DND-41 (cell line): ENCODE measurements around the gene TMEM97.

Experiments
- EZH2 ChIP-seq: IDR thresholded peaks from 3 replicates; pipeline ENCODE4 v1.6.1; 2012; ENCODE audit warnings: borderline replicate concordance, low read depth, mild to moderate bottlenecking, moderate library complexity, low read length, inconsistent platforms; ENCODE audit not compliant: severe bottlenecking
- TF ChIP-seq, protein P1 (sequence below): IDR thresholded peaks from 2 replicates; pipeline ENCODE4 v1.5.1; 2012; ENCODE audit warnings: borderline replicate concordance, low read length, moderate library complexity, mild to moderate bottlenecking; ENCODE audit not compliant: poor library complexity, severe bottlenecking; ENCODE audit errors: extremely low read depth

DNA sequence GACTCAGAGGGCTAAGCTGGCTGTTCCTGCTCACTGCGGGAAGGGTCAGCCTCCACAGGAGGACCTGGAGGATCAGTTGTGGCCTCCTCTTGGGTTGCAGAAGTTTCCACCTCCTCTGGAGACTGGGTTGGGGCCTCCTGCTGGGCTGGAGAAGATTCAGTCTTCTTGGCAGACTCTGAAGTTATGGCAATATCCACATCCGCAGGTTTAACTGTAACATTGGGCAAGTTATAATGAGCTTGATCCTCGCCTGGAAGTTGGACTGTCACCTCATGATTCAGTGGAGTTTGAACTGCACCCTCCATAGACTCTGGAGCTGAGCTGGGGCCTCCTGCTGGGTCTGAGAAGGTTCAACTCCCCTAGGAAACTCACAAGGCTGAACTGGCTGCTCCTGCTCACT is 47.6 kb upstream of the TMEM97 start:
- TF ChIP-seq, protein P1, sequence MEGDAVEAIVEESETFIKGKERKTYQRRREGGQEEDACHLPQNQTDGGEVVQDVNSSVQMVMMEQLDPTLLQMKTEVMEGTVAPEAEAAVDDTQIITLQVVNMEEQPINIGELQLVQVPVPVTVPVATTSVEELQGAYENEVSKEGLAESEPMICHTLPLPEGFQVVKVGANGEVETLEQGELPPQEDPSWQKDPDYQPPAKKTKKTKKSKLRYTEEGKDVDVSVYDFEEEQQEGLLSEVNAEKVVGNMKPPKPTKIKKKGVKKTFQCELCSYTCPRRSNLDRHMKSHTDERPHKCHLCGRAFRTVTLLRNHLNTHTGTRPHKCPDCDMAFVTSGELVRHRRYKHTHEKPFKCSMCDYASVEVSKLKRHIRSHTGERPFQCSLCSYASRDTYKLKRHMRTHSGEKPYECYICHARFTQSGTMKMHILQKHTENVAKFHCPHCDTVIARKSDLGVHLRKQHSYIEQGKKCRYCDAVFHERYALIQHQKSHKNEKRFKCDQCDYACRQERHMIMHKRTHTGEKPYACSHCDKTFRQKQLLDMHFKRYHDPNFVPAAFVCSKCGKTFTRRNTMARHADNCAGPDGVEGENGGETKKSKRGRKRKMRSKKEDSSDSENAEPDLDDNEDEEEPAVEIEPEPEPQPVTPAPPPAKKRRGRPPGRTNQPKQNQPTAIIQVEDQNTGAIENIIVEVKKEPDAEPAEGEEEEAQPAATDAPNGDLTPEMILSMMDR: no peak
- TF ChIP-seq EZH2: no peak
